ENCODE measurements around the gene CALML6.

The CALML6 gene

DNA sequence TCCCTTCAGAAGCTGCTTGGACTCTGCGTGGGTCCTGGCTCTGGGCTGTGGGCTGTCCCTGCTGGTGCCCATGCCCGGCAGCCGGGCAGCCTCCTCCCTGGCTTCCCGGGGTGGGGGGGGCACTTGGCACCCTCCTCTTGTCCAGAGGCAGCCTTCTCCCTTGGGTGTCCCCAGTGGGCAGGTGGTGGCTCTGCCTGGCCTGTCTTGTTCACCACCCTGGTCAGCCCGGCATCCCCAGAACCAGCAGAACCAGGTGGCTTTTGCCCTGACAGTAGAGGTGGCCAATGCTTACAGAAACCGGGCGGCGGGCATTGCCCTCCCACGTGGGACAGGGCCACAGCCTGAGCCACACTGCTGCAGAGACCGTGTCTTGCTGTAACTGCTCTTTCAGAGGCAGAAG, 50.5 kb downstream of the CALML6 start:
- DNase-seq (ENCODE audit: low spot score) = no peak

- no peak for DNase-seq (ENCODE audit: low spot score)
Measured at GRCh38 chr1:1966071-1966740, 51.1 kb downstream of the CALML6 start.
